ENCODE results near the gene ASTN2. TPM values are rescaled to one million over a fixed set of nuclear protein-coding genes. Genes with fewer than 3 reads are reported as not detected.
"Not testable (repeated sequence)": the region's sequence is repeated elsewhere in the genome, so short reads cannot be mapped to it uniquely, and the experiment has no call there.

ASTN2 gene
- total RNA-seq, 1 donor from 2014 or later = 2.8 TPM

GRCh38 chr9:116694785-116695291 is 720.0 kb downstream of the ASTN2 start:
- DNase-seq = no peak
- Mint-ChIP-seq H3K9me3 (peaks cover under 1% of the 10 kb centered on the region), H3K36me3 (ENCODE audit: low read depth) (peaks cover 24% of the 10 kb centered on the region), H3K4me1 (peaks cover 17% of the 10 kb centered on the region), H3K27ac (no peak overlapping the region), H3K27me3 (no peaks in the 10 kb centered on the region), H3K4me3 (no peak overlapping the region)
- intact Hi-C loops (cut with micrococcal nuclease) = no loop called here

GRCh38 chr9:116693233-116693731 is 721.6 kb downstream of the ASTN2 start:
- peaks cover 31% of the 10 kb centered on the region for H3K4me1 Mint-ChIP-seq
- no peaks in the 10 kb centered on the region for H3K27me3 Mint-ChIP-seq
- no peak overlapping the region for H3K4me3 Mint-ChIP-seq
- no peaks in the 10 kb centered on the region for H3K9me3 Mint-ChIP-seq
- DNase-seq = no peak
- H3K36me3 Mint-ChIP-seq (ENCODE audit: low read depth) = peaks cover 8% of the 10 kb centered on the region
- no peak overlapping the region for H3K27ac Mint-ChIP-seq
- intact Hi-C loops (cut with micrococcal nuclease) = no loop called here

- intact Hi-C loops (cut with micrococcal nuclease) = no loop called here
- peaks cover 2% of the 10 kb centered on the region for H3K36me3 Mint-ChIP-seq (ENCODE audit: low read depth)
- H3K4me1 Mint-ChIP-seq = peaks cover 38% of the 10 kb centered on the region
- no peak overlapping the region for H3K4me3 Mint-ChIP-seq
- no peak overlapping the region for H3K27ac Mint-ChIP-seq
- H3K9me3 Mint-ChIP-seq = no peaks in the 10 kb centered on the region
- no peaks in the 10 kb centered on the region for H3K27me3 Mint-ChIP-seq
- DNase-seq = no peak
Measured at GRCh38 chr9:116692616-116693015, 722.2 kb downstream of the ASTN2 start.

DNA sequence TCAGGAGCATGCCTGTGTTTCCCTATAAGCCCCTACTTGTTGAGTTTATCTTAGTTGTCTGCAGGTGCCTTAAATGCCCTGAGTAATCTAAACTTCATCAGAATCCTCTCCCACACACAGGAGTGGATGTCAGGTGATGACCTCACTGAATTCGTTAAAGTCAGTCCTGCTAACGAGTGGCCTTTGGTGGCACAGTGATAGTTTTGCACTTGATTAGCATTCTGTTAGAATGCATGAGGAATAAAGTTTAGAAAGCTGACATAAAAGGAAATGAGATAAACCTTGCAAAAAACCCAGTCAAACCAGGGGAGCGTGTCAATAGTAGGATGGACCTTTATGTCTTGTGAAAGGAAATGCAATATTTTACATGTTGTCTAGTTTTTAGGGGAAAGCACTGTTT is 723.2 kb downstream of the ASTN2 start:
- Mint-ChIP-seq H3K4me1 (peaks cover 44% of the 10 kb centered on the region), H3K27me3 (no peaks in the 10 kb centered on the region), H3K27ac (no peak overlapping the region), H3K4me3 (no peak overlapping the region), H3K36me3 (ENCODE audit: low read depth) (no peaks in the 10 kb centered on the region), H3K9me3 (no peaks in the 10 kb centered on the region)
- intact Hi-C loops (cut with micrococcal nuclease) = no loop called here
- peak; percentile 48 for DNase-seq

GRCh38 chr9:116690805-116691204 is 724.1 kb downstream of the ASTN2 start:
- H3K9me3 Mint-ChIP-seq; H3K27ac Mint-ChIP-seq; intact Hi-C loops (cut with micrococcal nuclease); H3K36me3 Mint-ChIP-seq (ENCODE audit: low read depth); H3K27me3 Mint-ChIP-seq; DNase-seq; H3K4me3 Mint-ChIP-seq: not testable (repeated sequence)
- peaks cover 50% of the 10 kb centered on the region for H3K4me1 Mint-ChIP-seq

DNA sequence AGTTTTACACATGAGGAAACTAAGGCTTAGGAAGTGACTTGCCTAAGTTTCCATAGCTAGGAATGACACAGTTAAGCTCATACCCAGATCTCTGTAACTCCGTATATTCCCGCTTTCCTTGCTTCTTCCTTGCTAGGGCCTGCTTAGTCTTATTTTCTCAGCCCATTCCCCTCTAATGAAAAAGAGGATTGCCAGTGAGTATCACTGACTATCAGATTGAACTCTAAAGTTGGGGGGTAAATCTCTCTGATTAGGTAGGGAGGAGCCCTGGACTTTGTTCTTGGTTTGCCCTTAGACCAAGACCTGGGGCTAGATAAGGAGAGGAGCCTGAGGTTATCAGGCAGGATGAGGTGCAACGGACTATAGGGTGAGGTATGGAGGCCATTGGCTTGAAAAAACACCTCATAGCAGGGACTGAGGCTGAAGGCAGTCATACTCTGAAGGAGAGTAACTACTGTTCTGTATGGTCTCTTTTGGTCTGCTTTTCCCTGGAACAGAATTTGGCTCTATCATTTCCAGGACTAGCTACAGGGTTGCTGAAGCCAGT is 725.3 kb downstream of the ASTN2 start:
- no peak overlapping the region for H3K27ac Mint-ChIP-seq

GRCh38 chr9:116688806-116689485 is 725.9 kb downstream of the ASTN2 start:
- no peaks in the 10 kb centered on the region for H3K9me3 Mint-ChIP-seq
- intact Hi-C loops (cut with micrococcal nuclease) = no loop called here

More for the DNA sequence above, 725.3 kb downstream of the ASTN2 start:
- no peaks in the 10 kb centered on the region for H3K36me3 Mint-ChIP-seq (ENCODE audit: low read depth)
- DNase-seq = peak; percentile 51
- H3K4me1 Mint-ChIP-seq = peaks cover 50% of the 10 kb centered on the region
- intact Hi-C loops (cut with micrococcal nuclease) = no loop called here
- H3K27me3 Mint-ChIP-seq = no peaks in the 10 kb centered on the region
- H3K9me3 Mint-ChIP-seq = no peaks in the 10 kb centered on the region
- H3K4me3 Mint-ChIP-seq = no peak overlapping the region

GRCh38 chr9:116687754-116688135 is 727.1 kb downstream of the ASTN2 start:
- no peaks in the 10 kb centered on the region for H3K9me3 Mint-ChIP-seq
- H3K27me3 Mint-ChIP-seq = no peaks in the 10 kb centered on the region
- peak overlapping the region; percentile 77 for H3K27ac Mint-ChIP-seq
- peak overlapping the region; percentile 92 for H3K4me3 Mint-ChIP-seq
- no peaks in the 10 kb centered on the region for H3K36me3 Mint-ChIP-seq (ENCODE audit: low read depth)
- intact Hi-C loops (cut with micrococcal nuclease) = no loop called here
- no peak for DNase-seq
- H3K4me1 Mint-ChIP-seq = peaks cover 46% of the 10 kb centered on the region

More at GRCh38 chr9:116688806-116689485, 725.9 kb downstream of the ASTN2 start:
- peak; percentile 54 for DNase-seq
- Mint-ChIP-seq H3K27ac (no peak overlapping the region), H3K27me3 (no peaks in the 10 kb centered on the region), H3K4me1 (peaks cover 50% of the 10 kb centered on the region), H3K36me3 (ENCODE audit: low read depth) (no peaks in the 10 kb centered on the region), H3K4me3 (peak overlapping the region; percentile 92)

DNA sequence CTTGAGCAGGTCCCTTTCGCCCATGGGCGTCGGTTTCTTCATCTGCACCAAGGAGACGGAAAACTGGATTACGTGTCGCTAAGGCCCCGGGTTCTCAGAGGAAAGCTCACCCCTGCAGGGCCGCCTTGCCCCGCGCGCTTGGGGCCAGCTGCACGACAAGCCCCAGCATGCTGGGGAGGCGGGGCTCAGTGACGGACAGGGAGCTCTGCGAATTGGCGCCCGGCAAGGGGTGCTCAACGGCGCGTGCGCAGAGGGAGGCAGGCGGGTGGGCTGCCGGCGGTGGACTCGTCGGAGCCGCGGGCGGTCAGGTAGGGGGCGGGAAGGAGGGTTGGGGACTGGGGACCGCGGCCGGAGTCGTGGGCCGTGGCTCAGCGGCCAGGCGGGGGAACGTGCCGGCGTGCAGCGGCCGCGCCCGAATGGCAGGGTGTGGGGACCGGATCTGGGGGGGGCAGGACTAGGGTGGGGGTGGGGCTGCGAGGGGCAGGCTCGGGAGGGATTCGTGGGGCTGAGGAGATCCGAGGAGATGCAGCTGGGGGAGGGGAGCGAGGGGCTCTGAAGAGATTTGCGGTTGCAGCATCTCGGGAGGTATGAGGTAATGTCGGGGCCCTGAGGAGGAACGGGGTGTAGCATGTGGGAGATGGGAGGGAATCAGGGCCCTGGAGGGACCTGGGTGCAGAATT is 727.6 kb downstream of the ASTN2 start, which contains the start of gene TRIM32:
Gene TRIM32, plus strand, starts transcription at position 232 of the 680 bp plus-strand sequence. CDS start 10,438 bp downstream, outside the sequence.
- Mint-ChIP-seq H3K9me3 (no peaks in the 10 kb centered on the region), H3K4me1 (peaks cover 43% of the 10 kb centered on the region), H3K4me3 (peak within 1 kb of the TSS; percentile 92)

DNA sequence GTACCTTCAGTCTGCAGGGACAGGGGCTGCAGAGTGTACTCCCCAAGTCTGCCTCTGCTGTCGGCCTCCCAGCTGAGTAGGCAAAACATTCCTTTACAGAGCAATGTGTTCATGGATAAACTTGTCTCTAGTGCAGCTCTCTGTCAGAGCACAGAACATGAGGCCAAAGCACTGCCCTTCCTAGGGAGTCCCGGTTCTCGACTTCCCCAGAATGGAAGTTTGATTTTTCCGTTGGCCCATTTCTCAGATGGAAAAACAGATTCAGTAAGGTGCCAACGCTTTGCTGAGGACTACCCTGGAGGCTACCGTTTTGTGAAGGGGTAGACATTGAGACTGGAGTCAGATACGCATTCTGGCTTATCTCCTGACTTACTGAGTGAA is 728.2 kb downstream of the ASTN2 start:
- intact Hi-C loops (cut with micrococcal nuclease) = no loop called here
- H3K27me3 Mint-ChIP-seq = no peaks in the 10 kb centered on the region
- H3K4me1 Mint-ChIP-seq = peaks cover 43% of the 10 kb centered on the region
- peak overlapping the region; percentile 92 for H3K4me3 Mint-ChIP-seq
- no peak for DNase-seq
- H3K36me3 Mint-ChIP-seq (ENCODE audit: low read depth) = no peaks in the 10 kb centered on the region
- no peaks in the 10 kb centered on the region for H3K9me3 Mint-ChIP-seq
- H3K27ac Mint-ChIP-seq = peak overlapping the region; percentile 77

More for the DNA sequence above, 727.6 kb downstream of the ASTN2 start, which contains the start of gene TRIM32:
- DNase-seq = peak; percentile 99
- Mint-ChIP-seq H3K27ac (peak within 1 kb of the TSS; percentile 77), H3K27me3 (no peaks in the 10 kb centered on the region), H3K36me3 (ENCODE audit: low read depth) (no peaks in the 10 kb centered on the region)
- intact Hi-C loops (cut with micrococcal nuclease) = no loop called here

DNA sequence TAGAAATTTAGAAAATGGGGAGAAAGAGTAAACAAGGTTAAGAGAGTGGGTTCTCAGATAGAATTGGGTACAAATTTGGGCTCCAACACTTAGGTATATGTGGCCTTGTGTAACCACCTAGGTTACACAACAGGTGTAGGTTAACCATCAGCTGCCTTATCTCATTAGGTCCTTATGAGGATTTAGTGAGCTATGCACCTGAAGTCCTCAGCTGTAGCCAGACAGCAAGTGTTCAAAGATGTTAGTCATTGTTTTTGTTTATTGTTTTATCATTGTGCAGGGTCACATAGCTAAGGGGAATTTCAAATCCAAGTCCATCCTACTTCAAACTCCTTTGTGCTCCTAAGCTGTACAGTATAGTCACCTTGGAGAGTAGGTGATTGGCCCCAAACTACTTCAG is 728.7 kb downstream of the ASTN2 start:
- peak overlapping the region; percentile 77 for H3K27ac Mint-ChIP-seq
- peak overlapping the region; percentile 92 for H3K4me3 Mint-ChIP-seq
- no peaks in the 10 kb centered on the region for H3K36me3 Mint-ChIP-seq (ENCODE audit: low read depth)
- peaks cover 41% of the 10 kb centered on the region for H3K4me1 Mint-ChIP-seq
- intact Hi-C loops (cut with micrococcal nuclease) = no loop called here
- DNase-seq = no peak
- H3K27me3 Mint-ChIP-seq = no peaks in the 10 kb centered on the region
- H3K9me3 Mint-ChIP-seq = no peaks in the 10 kb centered on the region

- no peaks in the 10 kb centered on the region for H3K9me3 Mint-ChIP-seq
- intact Hi-C loops (cut with micrococcal nuclease) = no loop called here
- no peaks in the 10 kb centered on the region for H3K36me3 Mint-ChIP-seq (ENCODE audit: low read depth)
- no peaks in the 10 kb centered on the region for H3K27me3 Mint-ChIP-seq
- H3K4me1 Mint-ChIP-seq = peaks cover 35% of the 10 kb centered on the region
- peak; percentile 45 for DNase-seq
- no peak overlapping the region for H3K27ac Mint-ChIP-seq
- no peak overlapping the region for H3K4me3 Mint-ChIP-seq
Measured at GRCh38 chr9:116685166-116685565, 729.7 kb downstream of the ASTN2 start.

- Mint-ChIP-seq H3K27ac (no peak overlapping the region), H3K9me3 (no peaks in the 10 kb centered on the region), H3K36me3 (ENCODE audit: low read depth) (no peaks in the 10 kb centered on the region), H3K4me3 (no peak overlapping the region), H3K27me3 (no peaks in the 10 kb centered on the region), H3K4me1 (peaks cover 24% of the 10 kb centered on the region)
- no peak for DNase-seq
- intact Hi-C loops (cut with micrococcal nuclease) = no loop called here
Measured at GRCh38 chr9:116683535-116683934, 731.3 kb downstream of the ASTN2 start.
